HG02938 (cell line): ENCODE measurements around the gene ZNF8.
"Not testable (repeated sequence)": the region's sequence is repeated elsewhere in the genome, so short reads cannot be mapped to it uniquely, and the experiment has no call there.

Experiments used
- ATAC-seq: cut with Tn5 transposase; IDR thresholded peaks from one replicate; pipeline ENCODE4 v1.9.1; 2021; ENCODE audit warnings: mild to moderate bottlenecking, moderate library complexity; ENCODE audit not compliant: unreplicated experiment

The ZNF8 gene

GRCh38 chr19:58294743-58295374, 16.1 kb downstream of the ZNF8 start:
- no peak for ATAC-seq

- ATAC-seq, result no peak
Observed at GRCh38 chr19:58296104-58296503, 17.3 kb downstream of the ZNF8 start.

GRCh38 chr19:58300620-58301019, 21.9 kb downstream of the ZNF8 start:
- no peak for ATAC-seq

- ATAC-seq, result no peak
Observed at GRCh38 chr19:58304255-58304654, 25.5 kb downstream of the ZNF8 start.

GRCh38 chr19:58304748-58305064, 26.0 kb downstream of the ZNF8 start:
- no peak for ATAC-seq

GRCh38 chr19:58305065-58305931, 26.5 kb downstream of the ZNF8 start, which contains the start of gene ERVK3-1:
ERVK3-1 (plus strand) TSS chr19:58305377; CDS start chr19:58312169, 6,792 bp downstream.
- ATAC-seq, result peak; percentile 97

- ATAC-seq, result no peak
Observed at GRCh38 chr19:58305932-58306323, 27.2 kb downstream of the ZNF8 start.

- no peak for ATAC-seq
Observed at GRCh38 chr19:58307736-58308135, 29.0 kb downstream of the ZNF8 start.

- ATAC-seq, result not testable (repeated sequence)
Observed at GRCh38 chr19:58310685-58311084, 31.9 kb downstream of the ZNF8 start.

- no peak for ATAC-seq
Observed at GRCh38 chr19:58311345-58311865, 32.6 kb downstream of the ZNF8 start.

- no peak for ATAC-seq
Observed at GRCh38 chr19:58315580-58315979, 36.8 kb downstream of the ZNF8 start.

- ATAC-seq, result no peak
Observed at GRCh38 chr19:58317476-58318072, 38.8 kb downstream of the ZNF8 start.

- ATAC-seq, result no peak
Observed at GRCh38 chr19:58318297-58318696, 39.5 kb downstream of the ZNF8 start.

GRCh38 chr19:58319241-58319640, 40.5 kb downstream of the ZNF8 start:
- ATAC-seq, result no peak

- no peak for ATAC-seq
Observed at GRCh38 chr19:58325311-58326022, 46.7 kb downstream of the ZNF8 start.

- no peak for ATAC-seq
Observed at GRCh38 chr19:58326501-58326913, 47.8 kb downstream of the ZNF8 start.

GRCh38 chr19:58326914-58327726, 48.4 kb downstream of the ZNF8 start, which contains the start of gene ZSCAN22:
ZSCAN22 (plus strand) TSS chr19:58326994; CDS start chr19:58334803, 7,809 bp downstream.
- ATAC-seq, result peak; percentile 74

GRCh38 chr19:58328999-58329398, 50.2 kb downstream of the ZNF8 start:
- no peak for ATAC-seq

GRCh38 chr19:58330458-58330857, 51.7 kb downstream of the ZNF8 start:
- no peak for ATAC-seq

- ATAC-seq, result no peak
Observed at GRCh38 chr19:58332697-58333096, 53.9 kb downstream of the ZNF8 start.
